ENCODE measurements around the gene MAFG. TPM values are rescaled to one million over a fixed set of nuclear protein-coding genes. Genes with fewer than 3 reads are reported as not detected.

MAFG gene
- total and polyA plus RNA-seq, 2 of the 13 experiments (the other 11 are each of a cell fraction or from before 2014, with no cell fraction given): 14.5 to 20.0 TPM

GRCh38 chr17:81910840-81911276, 16.7 kb downstream of the MAFG start (continued):
- no peak for TF ChIP-seq ZNF550 (CRISPR knock-in tag; IDR thresholded peaks at IDR 0.05; ENCODE audit: borderline replicate concordance)
- TF ChIP-seq ZNF777 (CRISPR knock-in tag; IDR thresholded peaks at IDR 0.05): peak; percentile 23; the same call in 1 of the 2 replicates
- peak; percentile 42 for TF ChIP-seq ZNF768 (CRISPR knock-in tag; IDR thresholded peaks at IDR 0.05)
- TF ChIP-seq, protein P1, sequence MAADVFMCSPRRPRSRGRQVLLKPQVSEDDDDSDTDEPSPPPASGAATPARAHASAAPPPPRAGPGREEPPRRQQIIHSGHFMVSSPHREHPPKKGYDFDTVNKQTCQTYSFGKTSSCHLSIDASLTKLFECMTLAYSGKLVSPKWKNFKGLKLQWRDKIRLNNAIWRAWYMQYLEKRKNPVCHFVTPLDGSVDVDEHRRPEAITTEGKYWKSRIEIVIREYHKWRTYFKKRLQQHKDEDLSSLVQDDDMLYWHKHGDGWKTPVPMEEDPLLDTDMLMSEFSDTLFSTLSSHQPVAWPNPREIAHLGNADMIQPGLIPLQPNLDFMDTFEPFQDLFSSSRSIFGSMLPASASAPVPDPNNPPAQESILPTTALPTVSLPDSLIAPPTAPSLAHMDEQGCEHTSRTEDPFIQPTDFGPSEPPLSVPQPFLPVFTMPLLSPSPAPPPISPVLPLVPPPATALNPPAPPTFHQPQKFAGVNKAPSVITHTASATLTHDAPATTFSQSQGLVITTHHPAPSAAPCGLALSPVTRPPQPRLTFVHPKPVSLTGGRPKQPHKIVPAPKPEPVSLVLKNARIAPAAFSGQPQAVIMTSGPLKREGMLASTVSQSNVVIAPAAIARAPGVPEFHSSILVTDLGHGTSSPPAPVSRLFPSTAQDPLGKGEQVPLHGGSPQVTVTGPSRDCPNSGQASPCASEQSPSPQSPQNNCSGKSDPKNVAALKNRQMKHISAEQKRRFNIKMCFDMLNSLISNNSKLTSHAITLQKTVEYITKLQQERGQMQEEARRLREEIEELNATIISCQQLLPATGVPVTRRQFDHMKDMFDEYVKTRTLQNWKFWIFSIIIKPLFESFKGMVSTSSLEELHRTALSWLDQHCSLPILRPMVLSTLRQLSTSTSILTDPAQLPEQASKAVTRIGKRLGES (CRISPR knock-in tag; IDR thresholded peaks at IDR 0.05; ENCODE audit: borderline replicate concordance): 0 out of 2 replicates have a peak, but pooled peaks have one; percentile 1
- TF ChIP-seq ZNF230 (CRISPR knock-in tag; IDR thresholded peaks at IDR 0.05): 0 out of 2 replicates have a peak, but pooled peaks have one; percentile 4
- no peak for TF ChIP-seq TP53 (CRISPR knock-in tag; conservative IDR thresholded peaks at IDR 0.05)
- TF ChIP-seq SATB2 (CRISPR knock-in tag; IDR thresholded peaks at IDR 0.05): peak; percentile 19
- TF ChIP-seq ZNF816 (CRISPR knock-in tag; IDR thresholded peaks at IDR 0.05; ENCODE audit: borderline replicate concordance): 0 out of 2 replicates have a peak, but pooled peaks have one; percentile 8
- peak; percentile 94 for TF ChIP-seq AGO2 (optimal IDR thresholded peaks at IDR 0.05; ENCODE audit: low read depth, low read length)
- no peak for TF ChIP-seq ZBTB38 (CRISPR knock-in tag; IDR thresholded peaks at IDR 0.05)
- TF ChIP-seq U2AF2 (IDR thresholded peaks at IDR 0.05; ENCODE audit: low read depth, low read length): 0 out of 2 replicates have a peak, but pooled peaks have one; percentile 19
- TF ChIP-seq KDM3A (CRISPR knock-in tag; IDR thresholded peaks at IDR 0.05; ENCODE audit: low read depth): 0 out of 2 replicates have a peak, but pooled peaks have one; percentile 7
- peak; percentile 63 for TF ChIP-seq GABPB1 (CRISPR knock-in tag; IDR thresholded peaks at IDR 0.05)
- no peak for TF ChIP-seq AKNA (CRISPR knock-in tag; IDR thresholded peaks at IDR 0.05; ENCODE audit: borderline replicate concordance)
- TF ChIP-seq KDM5B (CRISPR knock-in tag; IDR thresholded peaks at IDR 0.05; ENCODE audit: borderline replicate concordance): 0 out of 2 replicates have a peak, but pooled peaks have one; percentile 59
- TF ChIP-seq ZSCAN20 (CRISPR knock-in tag; IDR thresholded peaks at IDR 0.05; ENCODE audit: borderline replicate concordance): peak; percentile 13; the same call in 1 of the 2 replicates
- no peak for TF ChIP-seq MTF1 (CRISPR knock-in tag; IDR thresholded peaks at IDR 0.05)

Measured in HepG2 (cell line).